Loucy (cell line): ENCODE data around the gene CTDSPL.

ENCODE experiments used
- H2AFZ ChIP-seq: fragments of 200-600 bp; sonication (generic); 2 replicates; pipeline ENCODE4 v1.6.0; 2016; ENCODE audit warnings: antibody characterized with exemption, mild to moderate bottlenecking, low read length, moderate library complexity
- H3F3A ChIP-seq: fragments of 200-600 bp; 2 replicates; pipeline ENCODE4 v1.6.0; 2016; ENCODE audit warnings: antibody characterized with exemption, low read depth, mild to moderate bottlenecking
- H3K27me3 ChIP-seq: fragments of 200-600 bp; sonication (generic); 2 replicates; pipeline ENCODE4 v1.6.1; 2014; ENCODE audit warnings: low read length, mild to moderate bottlenecking; ENCODE audit not compliant: insufficient read depth, poor library complexity, severe bottlenecking
- H3K36me3 ChIP-seq: fragments of 200-600 bp; sonication (generic); 2 replicates; pipeline ENCODE4 v1.6.1; 2016; ENCODE audit warnings: low read length; ENCODE audit not compliant: insufficient read depth
- H3K4me1 ChIP-seq: fragments of 200-600 bp; sonication (generic); 2 replicates; pipeline ENCODE4 v1.5.1; 2014; ENCODE audit warnings: low read length, mild to moderate bottlenecking; ENCODE audit not compliant: insufficient read depth, poor library complexity, severe bottlenecking
- H3K4me2 ChIP-seq: fragments of 200-600 bp; sonication (generic); 2 replicates; pipeline ENCODE4 v1.6.0; 2014; ENCODE audit warnings: antibody characterized with exemption, low read length, low read depth, mild to moderate bottlenecking; ENCODE audit not compliant: poor library complexity, severe bottlenecking
- H3K4me3 ChIP-seq: fragments of 200-600 bp; sonication (generic); 2 replicates; pipeline ENCODE4 v1.5.1; 2014; ENCODE audit warnings: low read length, mild to moderate bottlenecking, mixed read lengths; ENCODE audit not compliant: poor library complexity, severe bottlenecking
- H3K79me2 ChIP-seq: fragments of 200-600 bp; sonication (generic); 2 replicates; pipeline ENCODE4 v1.6.1; 2014; ENCODE audit warnings: low read length; ENCODE audit not compliant: insufficient read depth
- H3K9ac ChIP-seq: fragments of 200-600 bp; sonication (generic); 2 replicates; pipeline ENCODE4 v1.6.0; 2014; ENCODE audit warnings: mild to moderate bottlenecking, low read depth, low read length, moderate library complexity; ENCODE audit not compliant: poor library complexity, severe bottlenecking
- H3K9me2 ChIP-seq: fragments of 200-600 bp; sonication (generic); replicated peaks from 2 replicates; pipeline ENCODE4 v1.6.1; 2016; ENCODE audit warnings: low read depth, low read length, mixed read lengths
- H3K9me3 ChIP-seq: fragments of 200-600 bp; sonication (generic); 2 replicates; pipeline ENCODE4 v1.6.1; 2014; ENCODE audit warnings: mild to moderate bottlenecking, antibody characterized with exemption, low read length, low read depth; ENCODE audit not compliant: insufficient read depth
- H4K20me1 ChIP-seq: fragments of 200-600 bp; sonication (generic); 2 replicates; pipeline ENCODE4 v1.6.0; 2014; ENCODE audit warnings: antibody characterized with exemption, low read length, mild to moderate bottlenecking; ENCODE audit not compliant: insufficient read depth, poor library complexity, severe bottlenecking
- EZH2phosphoT487 ChIP-seq: fragments of 200-600 bp; IDR thresholded peaks from 2 replicates; pipeline ENCODE4 v1.6.1; 2018; ENCODE audit warnings: antibody characterized with exemption, mild to moderate bottlenecking, moderate library complexity, borderline replicate concordance
- TF ChIP-seq, protein P1 (sequence below): fragments of 200-600 bp; sonication (generic); conservative IDR thresholded peaks from 2 replicates; pipeline ENCODE4 v1.5.1; 2014; ENCODE audit warnings: mild to moderate bottlenecking, antibody characterized with exemption, low read length

The CTDSPL gene

DNA sequence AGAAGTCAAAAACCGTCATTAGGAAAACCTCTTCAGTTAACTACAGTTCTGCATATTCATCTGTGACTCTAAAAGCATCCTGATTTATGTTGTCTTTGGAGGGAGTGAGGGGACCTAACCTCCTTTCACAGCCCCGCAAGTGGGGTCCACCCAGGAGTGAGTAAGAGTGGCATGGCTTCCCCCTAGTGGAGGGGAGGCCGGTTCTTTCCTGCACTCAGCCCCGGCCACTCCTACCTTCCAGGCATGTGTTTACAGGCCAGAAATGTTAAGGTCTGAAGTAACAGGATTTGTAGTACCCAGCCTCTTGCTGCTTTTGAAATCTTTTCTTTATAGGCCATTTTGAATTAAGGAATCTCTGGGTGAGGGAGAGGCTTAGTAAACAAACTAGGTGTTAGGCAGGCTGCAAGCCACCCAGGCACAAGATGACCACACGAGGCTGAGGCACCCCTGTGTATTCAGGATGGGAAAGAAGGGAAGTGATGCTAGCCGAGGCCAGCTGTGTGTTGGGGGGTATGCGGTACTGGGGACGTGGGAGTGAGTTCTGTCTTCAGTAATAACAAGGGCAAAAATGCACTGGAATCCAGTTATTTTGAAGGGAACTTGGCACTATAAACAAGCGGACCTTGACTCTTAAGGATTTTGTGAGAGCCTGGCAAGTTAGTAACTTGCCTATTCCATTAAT is 50.5 kb downstream of the CTDSPL start:
- TF ChIP-seq, protein P1, sequence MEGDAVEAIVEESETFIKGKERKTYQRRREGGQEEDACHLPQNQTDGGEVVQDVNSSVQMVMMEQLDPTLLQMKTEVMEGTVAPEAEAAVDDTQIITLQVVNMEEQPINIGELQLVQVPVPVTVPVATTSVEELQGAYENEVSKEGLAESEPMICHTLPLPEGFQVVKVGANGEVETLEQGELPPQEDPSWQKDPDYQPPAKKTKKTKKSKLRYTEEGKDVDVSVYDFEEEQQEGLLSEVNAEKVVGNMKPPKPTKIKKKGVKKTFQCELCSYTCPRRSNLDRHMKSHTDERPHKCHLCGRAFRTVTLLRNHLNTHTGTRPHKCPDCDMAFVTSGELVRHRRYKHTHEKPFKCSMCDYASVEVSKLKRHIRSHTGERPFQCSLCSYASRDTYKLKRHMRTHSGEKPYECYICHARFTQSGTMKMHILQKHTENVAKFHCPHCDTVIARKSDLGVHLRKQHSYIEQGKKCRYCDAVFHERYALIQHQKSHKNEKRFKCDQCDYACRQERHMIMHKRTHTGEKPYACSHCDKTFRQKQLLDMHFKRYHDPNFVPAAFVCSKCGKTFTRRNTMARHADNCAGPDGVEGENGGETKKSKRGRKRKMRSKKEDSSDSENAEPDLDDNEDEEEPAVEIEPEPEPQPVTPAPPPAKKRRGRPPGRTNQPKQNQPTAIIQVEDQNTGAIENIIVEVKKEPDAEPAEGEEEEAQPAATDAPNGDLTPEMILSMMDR = peak; percentile 59
- no peak for TF ChIP-seq EZH2phosphoT487
- no peak overlapping the region for H3K9ac ChIP-seq
- H3K36me3 ChIP-seq = no peaks in the 10 kb centered on the region
- no peak overlapping the region for H2AFZ ChIP-seq
- H3K9me2 ChIP-seq = no peaks in the 10 kb centered on the region
- no peak overlapping the region for H3K4me3 ChIP-seq
- no peaks in the 10 kb centered on the region for H3K9me3 ChIP-seq
- peaks cover 10% of the 10 kb centered on the region for H3F3A ChIP-seq
- H3K4me2 ChIP-seq = no peak overlapping the region
- H3K79me2 ChIP-seq = no peaks in the 10 kb centered on the region
- no peaks in the 10 kb centered on the region for H4K20me1 ChIP-seq
- H3K27me3 ChIP-seq = no peaks in the 10 kb centered on the region
- peaks cover 48% of the 10 kb centered on the region for H3K4me1 ChIP-seq

DNA sequence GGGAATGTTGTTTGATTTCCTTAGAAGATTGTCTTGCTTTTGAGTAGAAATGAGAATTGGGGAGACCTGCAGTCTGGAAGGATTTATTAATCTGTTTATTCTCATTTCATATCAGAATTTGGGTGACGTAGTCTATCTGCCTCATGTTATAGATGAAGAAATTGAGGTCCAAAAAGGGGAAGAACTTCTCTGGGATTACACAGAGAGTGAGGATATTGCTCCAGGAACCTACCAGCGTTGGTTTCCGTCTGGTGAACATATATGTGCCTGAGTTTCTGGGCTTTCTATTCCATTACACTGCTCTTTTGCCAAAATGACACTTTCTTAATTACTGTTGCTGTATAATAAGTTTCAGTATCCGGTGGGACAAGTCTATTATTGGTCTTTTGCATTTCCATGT is 51.8 kb downstream of the CTDSPL start:
- no peak for TF ChIP-seq EZH2phosphoT487
- TF ChIP-seq, protein P1 = no peak
- Histone ChIP-seq H3K4me1 (peaks cover 41% of the 10 kb centered on the region), H3K4me3 (no peak overlapping the region), H2AFZ (no peak overlapping the region), H3K27me3 (no peaks in the 10 kb centered on the region), H4K20me1 (no peaks in the 10 kb centered on the region), H3K79me2 (no peaks in the 10 kb centered on the region), H3K9me3 (no peaks in the 10 kb centered on the region), H3K36me3 (no peaks in the 10 kb centered on the region), H3F3A (peaks cover 5% of the 10 kb centered on the region; the same call in 1 of the 2 replicates), H3K9me2 (no peaks in the 10 kb centered on the region), H3K4me2 (no peak overlapping the region), H3K9ac (no peak overlapping the region)

DNA sequence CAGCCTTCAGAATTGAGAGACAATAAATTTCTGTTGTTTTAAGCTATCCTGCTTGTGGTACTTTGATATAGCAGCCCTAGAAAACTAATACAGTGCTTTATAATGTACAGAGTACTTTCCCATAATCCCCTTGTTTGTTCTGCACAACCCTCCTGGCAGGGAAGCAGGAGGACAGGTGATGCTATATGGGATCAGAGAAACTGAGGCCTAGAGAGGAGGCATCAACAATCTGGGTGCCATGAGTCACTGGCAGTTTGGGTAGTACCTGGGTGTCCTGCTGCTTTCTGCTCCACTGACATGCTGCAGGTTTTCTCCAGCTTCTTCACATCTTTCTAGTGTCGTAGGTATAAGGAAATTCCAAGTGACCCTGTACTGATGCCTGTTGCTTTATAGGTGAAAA is 55.0 kb downstream of the CTDSPL start:
- H3K9ac ChIP-seq = no peak overlapping the region

More for the DNA sequence above, 55.0 kb downstream of the CTDSPL start:
- Histone ChIP-seq H3K4me2 (no peak overlapping the region), H3K9me2 (no peaks in the 10 kb centered on the region), H3K27me3 (no peaks in the 10 kb centered on the region), H3K9me3 (no peaks in the 10 kb centered on the region), H3K4me1 (peaks cover 35% of the 10 kb centered on the region), H3K4me3 (no peak overlapping the region), H4K20me1 (no peaks in the 10 kb centered on the region), H3F3A (no peaks in the 10 kb centered on the region), H3K79me2 (no peaks in the 10 kb centered on the region), H3K36me3 (no peaks in the 10 kb centered on the region), H2AFZ (no peak overlapping the region)
- TF ChIP-seq, protein P1 = no peak
- no peak for TF ChIP-seq EZH2phosphoT487
